Central memory CD8-positive, alpha-beta T cell (primary cell): Measurements from ENCODE around the gene SMAD1.
"Not testable (repeated sequence)": the region's sequence is repeated elsewhere in the genome, so short reads cannot be mapped to it uniquely, and the experiment has no call there.

Experiments
- ATAC-seq: fragments of 150-1000 bp; cut with Tn5 transposase; replicated peaks from 2 replicates; pipeline ENCODE4 v1.10.0; 2022; ENCODE audit warnings: mild to moderate bottlenecking, moderate FRiP score, moderate number of reproducible peaks; ENCODE audit not compliant: poor library complexity, severe bottlenecking; ENCODE audit errors: extremely low read depth
- DNase-seq, 2 donors: peaks; one replicate each; pipeline ENCODE4 v3.0.0; 2021; ENCODE audit warnings: low spot score in 2 of 2
- H3K27ac Mint-ChIP-seq: one replicate; pipeline ENCODE4 v1.8.0; 2022; ENCODE audit warnings: low read depth, mild to moderate bottlenecking, moderate library complexity, mixed read lengths
- H3K27me3 Mint-ChIP-seq: one replicate; pipeline ENCODE4 v1.8.0; 2022; ENCODE audit warnings: mixed read lengths
- H3K36me3 Mint-ChIP-seq: one replicate; pipeline ENCODE4 v1.8.0; 2022; ENCODE audit warnings: mild to moderate bottlenecking, moderate library complexity, mixed read lengths; ENCODE audit not compliant: insufficient read depth
- H3K4me1 Mint-ChIP-seq: one replicate; pipeline ENCODE4 v1.8.0; 2022; ENCODE audit warnings: mixed read lengths
- H3K4me3 Mint-ChIP-seq: one replicate; pipeline ENCODE4 v1.8.0; 2022; ENCODE audit warnings: mild to moderate bottlenecking, moderate library complexity, mixed read lengths
- H3K9me3 Mint-ChIP-seq: one replicate; pipeline ENCODE4 v1.8.0; 2022; ENCODE audit warnings: mixed read lengths

Gene SMAD1

DNA sequence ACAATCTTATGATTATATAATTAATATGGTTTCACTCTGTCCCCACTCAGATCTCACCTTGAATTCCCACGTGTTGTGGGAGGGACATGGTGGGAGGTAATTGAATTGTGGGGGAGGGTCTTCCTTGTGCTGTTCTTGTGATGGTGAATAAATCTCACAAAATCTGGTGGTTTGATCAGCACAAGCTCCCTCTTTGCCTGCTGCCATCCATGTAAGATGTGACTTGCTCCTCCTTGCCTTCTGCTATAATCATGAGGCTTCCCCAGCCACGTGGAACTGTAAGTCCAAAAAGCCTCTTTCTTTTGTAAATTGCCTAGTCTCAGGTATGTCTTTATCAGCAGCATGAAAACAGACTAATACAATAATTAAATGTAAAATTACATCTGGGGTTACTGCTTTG is 107.7 kb downstream of the SMAD1 start:
- peaks cover 57% of the 10 kb centered on the region for H3K27me3 Mint-ChIP-seq
- not testable (repeated sequence) for H3K4me3 Mint-ChIP-seq, DNase-seq, ATAC-seq, H3K4me1 Mint-ChIP-seq, H3K27ac Mint-ChIP-seq, H3K9me3 Mint-ChIP-seq, H3K36me3 Mint-ChIP-seq

DNA sequence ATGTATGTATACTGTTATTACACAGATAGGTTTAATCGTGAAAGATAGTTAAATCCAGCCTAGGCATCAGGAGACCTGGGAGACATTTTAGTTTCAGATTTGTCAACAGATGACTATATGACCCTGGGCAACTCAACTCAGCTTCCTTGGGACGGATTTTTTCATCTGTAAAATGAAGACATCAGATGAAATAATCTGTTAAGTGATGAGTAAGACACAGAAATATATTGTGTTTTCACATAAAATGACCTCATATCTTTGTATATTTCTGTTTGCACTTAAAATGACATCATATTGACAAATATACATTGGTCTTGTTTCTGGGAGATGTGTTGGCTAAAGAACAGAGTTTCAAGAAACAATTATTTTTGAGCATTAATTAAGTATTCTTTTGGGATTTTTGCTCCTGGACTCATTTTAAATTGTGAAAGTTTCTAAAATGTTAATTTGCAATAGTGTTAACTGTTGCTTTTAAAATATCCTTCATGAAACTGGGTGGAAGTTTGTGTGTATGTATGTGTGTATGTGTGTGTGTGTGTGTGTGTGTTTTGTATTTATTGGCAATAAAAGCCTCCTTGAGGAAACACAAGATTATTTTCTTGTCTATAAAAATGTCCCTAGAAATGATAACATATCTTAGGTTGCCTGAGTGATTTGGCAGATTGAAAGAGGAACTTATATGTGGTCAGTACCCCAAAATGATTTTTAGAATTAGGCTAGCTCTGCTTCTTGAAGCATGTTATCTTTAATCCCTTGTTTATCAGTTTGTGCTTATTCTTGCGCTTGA is 108.5 kb downstream of the SMAD1 start:
- H3K27me3 Mint-ChIP-seq: peaks cover 64% of the 10 kb centered on the region
- no peak for DNase-seq
- peaks cover 1% of the 10 kb centered on the region for H3K36me3 Mint-ChIP-seq
- ATAC-seq: no peak
- no peaks in the 10 kb centered on the region for H3K9me3 Mint-ChIP-seq
- H3K4me3 Mint-ChIP-seq: no peak overlapping the region
- no peaks in the 10 kb centered on the region for H3K4me1 Mint-ChIP-seq
- no peak overlapping the region for H3K27ac Mint-ChIP-seq

DNA sequence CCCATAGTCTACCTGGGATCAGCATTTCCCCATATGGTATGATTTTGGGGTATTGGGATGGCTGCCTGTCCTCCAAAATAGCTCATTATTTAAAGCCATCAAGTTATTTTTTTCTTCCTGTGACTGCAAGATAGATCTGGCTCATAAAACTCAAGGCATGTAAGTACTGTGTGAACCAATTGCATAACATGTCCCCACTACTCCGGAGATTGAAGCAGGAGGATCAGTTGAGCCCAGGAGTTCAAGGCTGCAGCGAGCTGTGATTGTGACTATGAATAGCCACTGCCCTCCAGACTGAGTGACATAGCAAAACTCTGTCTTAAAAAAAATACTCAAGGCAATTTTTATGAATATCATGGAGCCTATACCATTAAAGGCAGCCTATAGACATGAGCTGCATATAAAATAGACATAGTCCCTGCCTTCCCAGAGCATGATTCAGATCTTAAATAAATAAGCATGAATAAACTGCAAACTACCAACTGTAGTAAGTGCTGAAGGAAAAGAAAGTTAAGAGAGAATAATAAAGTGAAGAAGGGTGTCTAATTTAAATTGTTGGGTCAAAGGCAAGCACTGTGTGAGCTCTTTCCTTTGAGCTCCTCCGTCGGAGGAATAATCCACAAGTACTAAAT is 120.6 kb downstream of the SMAD1 start:
- ATAC-seq (no peak), DNase-seq (no peak)
- peaks cover 2% of the 10 kb centered on the region for H3K36me3 Mint-ChIP-seq
- H3K27me3 Mint-ChIP-seq: peaks cover 69% of the 10 kb centered on the region
- peaks cover 12% of the 10 kb centered on the region for H3K9me3 Mint-ChIP-seq
- no peak overlapping the region for H3K4me3 Mint-ChIP-seq
- H3K4me1 Mint-ChIP-seq: no peaks in the 10 kb centered on the region
- H3K27ac Mint-ChIP-seq: no peak overlapping the region

DNA sequence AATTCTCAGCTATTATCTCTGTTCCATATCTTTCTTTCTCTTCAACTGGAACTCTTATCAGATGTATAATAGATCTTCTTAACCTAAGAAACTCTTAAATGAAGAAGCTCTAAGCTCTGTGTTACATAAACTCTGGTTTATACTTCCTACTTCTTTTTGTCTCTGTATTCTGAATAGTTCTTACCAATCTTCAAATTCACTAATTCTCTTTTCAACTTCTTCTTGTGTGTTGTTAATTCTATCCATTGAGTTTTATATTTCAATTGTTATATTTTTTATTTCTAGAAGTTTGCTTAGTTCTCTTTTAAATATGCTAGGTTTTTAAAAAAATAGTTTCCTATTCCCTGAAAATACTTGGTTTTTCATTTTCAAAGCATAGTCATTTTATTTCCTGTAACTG is 124.3 kb downstream of the SMAD1 start:
- H3K4me1 Mint-ChIP-seq: no peaks in the 10 kb centered on the region
- no peak overlapping the region for H3K27ac Mint-ChIP-seq
- H3K4me3 Mint-ChIP-seq: no peak overlapping the region
- peaks cover 12% of the 10 kb centered on the region for H3K9me3 Mint-ChIP-seq
- ATAC-seq (no peak), DNase-seq (no peak)
- H3K36me3 Mint-ChIP-seq: peaks cover 2% of the 10 kb centered on the region
- peaks cover 46% of the 10 kb centered on the region for H3K27me3 Mint-ChIP-seq
